Gastrocnemius medialis (tissue), 4 donors: ENCODE results near the gene CFAP65. TPM values are rescaled to one million over a fixed set of nuclear protein-coding genes. Genes with fewer than 3 reads are reported as not detected.

ENCODE experiments used
- ATAC-seq, 2 donors: fragments of 150-250 bp; one replicate each; pipeline ENCODE4 v1.9.1; 2016
- DNase-seq, 2 donors: peaks; one replicate each; pipeline ENCODE4 v3.0.0-alpha.2; 2019
- H3K27ac ChIP-seq, 4 donors: fragments of 200-600 bp; sonication (generic); 1 replicate in 1 of 4; 2 replicates in 3 of 4; pipeline ENCODE4 v1.5.1; 2016 to 2018; ENCODE audit warnings: mild to moderate bottlenecking in 2 of 4, moderate library complexity in 1 of 4
- H3K27me3 ChIP-seq, 3 donors: fragments of 200-600 bp; sonication (generic) in 2 of 3; 1 replicate in 1 of 3; 2 replicates in 2 of 3; pipeline versions ENCODE4 v1.5.1 to v1.6.0; 2016 to 2019; ENCODE audit warnings: mild to moderate bottlenecking in 1 of 3, moderate library complexity in 1 of 3
- H3K36me3 ChIP-seq, 2 donors: fragments of 200-600 bp; sonication (generic) in 1 of 2; one replicate each; pipeline ENCODE4 v1.5.1; 2017 to 2018
- H3K4me1 ChIP-seq, 2 donors: fragments of 200-600 bp; sonication (generic) in 1 of 2; one replicate each; pipeline ENCODE4 v1.5.1; 2016 to 2017; ENCODE audit warnings: mild to moderate bottlenecking in 2 of 2
- H3K4me3 ChIP-seq, 4 donors: fragments of 200-600 bp; sonication (generic) in 3 of 4; 1 replicate in 1 of 4; 2 replicates in 3 of 4; pipeline ENCODE4 v1.5.1; 2016 to 2019; ENCODE audit warnings: mild to moderate bottlenecking in 2 of 4
- H3K9me3 ChIP-seq, 3 donors: fragments of 200-600 bp; sonication (generic) in 2 of 3; 1 replicate in 1 of 3; 2 replicates in 2 of 3; pipeline ENCODE4 v1.5.1; 2016 to 2019
- POLR2A ChIP-seq, 2 donors: fragments of 450-650 bp; IDR thresholded peaks; one replicate each; pipeline ENCODE4 v1.6.1; 2017; ENCODE audit warnings: antibody characterized with exemption in 2 of 2, mild to moderate bottlenecking in 2 of 2, moderate library complexity in 2 of 2
- in situ Hi-C, 4 donors: fragments of 200-750 bp; cut with MboI; loops; one replicate each; pipeline versions ENCODE4 v1.15.0 to v1.8.0; 2017; ENCODE audit warnings: low sequenced_read_pairs in 4 of 4
- intact Hi-C: fragments of 100-400 bp; cut with DNase I; formaldehyde crosslinking; loops from one replicate; pipeline ENCODE4 v1.15.1; 2023; ENCODE audit warnings: low total_unique reads
- total RNA-seq, 4 donors: library from RNA; depleted of rRNA; stranded (reverse); fragments of >200 nt; gene quantifications; one replicate each; pipeline versions ENCODE4 v1.1.0 to v1.2.3, GENCODE V29; 2016
- TF ChIP-seq, protein P1 (sequence below), 5 experiments: fragments of 450-650 bp in 3 of 5; fragments of 200-600 bp in 2 of 5; sonication (generic) in 2 of 5; IDR thresholded peaks in 4 of 5; conservative IDR thresholded peaks in 1 of 5; 1 replicate in 4 of 5; 2 replicates in 1 of 5; pipeline ENCODE4 v1.5.1; 2016 to 2019; ENCODE audit warnings: antibody characterized with exemption in 5 of 5, mild to moderate bottlenecking in 3 of 5, moderate library complexity in 3 of 5

The CFAP65 gene
- total RNA-seq, 4 donors from 2014 or later = 0.09 TPM; not detected in 3

DNA sequence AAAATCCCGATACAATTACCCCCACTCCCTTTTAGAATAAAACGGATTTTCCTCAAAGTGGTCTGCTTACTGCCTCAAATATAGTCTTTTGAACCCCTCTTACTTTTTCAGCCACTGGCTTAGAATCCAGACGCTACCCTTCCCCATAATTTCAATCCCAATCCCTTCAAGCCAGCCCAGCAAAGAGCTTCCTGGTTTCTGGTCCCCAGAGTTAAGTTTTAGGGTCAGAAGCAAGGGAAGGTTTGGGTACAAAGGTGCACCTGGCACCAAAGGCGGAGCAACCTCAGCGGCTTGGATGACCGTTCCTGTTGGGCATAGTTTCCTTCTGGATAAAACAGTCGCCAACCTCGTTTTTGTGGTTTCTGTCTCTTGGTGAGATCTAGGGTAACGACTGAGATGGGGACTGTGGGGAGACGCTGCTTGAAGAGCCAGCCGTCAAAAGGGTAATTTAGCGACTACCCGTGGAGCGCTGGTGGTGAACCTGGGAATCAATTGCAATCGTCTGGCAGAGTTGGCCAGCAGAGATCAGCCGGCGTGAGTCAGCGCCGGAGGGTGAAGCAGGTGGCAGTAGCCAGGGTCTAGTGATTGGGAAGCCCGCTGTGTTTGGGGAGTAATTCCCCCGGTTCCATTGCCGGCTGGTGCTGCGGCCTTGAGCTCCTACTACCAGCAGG lies 57.9 kb downstream of the CFAP65 start:
- no peak overlapping the region for H3K4me3 ChIP-seq
- peaks cover 89 to 98% (median 92%) of the 10 kb centered on the region in 3 donors for H3K27me3 ChIP-seq
- no peaks in the 10 kb centered on the region for H3K36me3 ChIP-seq
- in situ Hi-C loops (no loop called here), intact Hi-C loops (loop anchor here (5.0 kb wide), 1 partner anchor 174 kb away; no protein-coding TSS in a partner anchor)
- H3K9me3 ChIP-seq = no peaks in the 10 kb centered on the region
- peaks cover 27 to 33% of the 10 kb centered on the region in 2 donors for H3K4me1 ChIP-seq
- H3K27ac ChIP-seq = no peak overlapping the region
- TF ChIP-seq, protein P1, sequence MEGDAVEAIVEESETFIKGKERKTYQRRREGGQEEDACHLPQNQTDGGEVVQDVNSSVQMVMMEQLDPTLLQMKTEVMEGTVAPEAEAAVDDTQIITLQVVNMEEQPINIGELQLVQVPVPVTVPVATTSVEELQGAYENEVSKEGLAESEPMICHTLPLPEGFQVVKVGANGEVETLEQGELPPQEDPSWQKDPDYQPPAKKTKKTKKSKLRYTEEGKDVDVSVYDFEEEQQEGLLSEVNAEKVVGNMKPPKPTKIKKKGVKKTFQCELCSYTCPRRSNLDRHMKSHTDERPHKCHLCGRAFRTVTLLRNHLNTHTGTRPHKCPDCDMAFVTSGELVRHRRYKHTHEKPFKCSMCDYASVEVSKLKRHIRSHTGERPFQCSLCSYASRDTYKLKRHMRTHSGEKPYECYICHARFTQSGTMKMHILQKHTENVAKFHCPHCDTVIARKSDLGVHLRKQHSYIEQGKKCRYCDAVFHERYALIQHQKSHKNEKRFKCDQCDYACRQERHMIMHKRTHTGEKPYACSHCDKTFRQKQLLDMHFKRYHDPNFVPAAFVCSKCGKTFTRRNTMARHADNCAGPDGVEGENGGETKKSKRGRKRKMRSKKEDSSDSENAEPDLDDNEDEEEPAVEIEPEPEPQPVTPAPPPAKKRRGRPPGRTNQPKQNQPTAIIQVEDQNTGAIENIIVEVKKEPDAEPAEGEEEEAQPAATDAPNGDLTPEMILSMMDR (IDR thresholded peaks at IDR 0.05 in 4 of 5, conservative IDR thresholded peaks at IDR 0.05 in 1 of 5) = no peak
- TF ChIP-seq POLR2A (IDR thresholded peaks at IDR 0.05) = no peak
- ATAC-seq (no peak), DNase-seq (no peak)

DNA sequence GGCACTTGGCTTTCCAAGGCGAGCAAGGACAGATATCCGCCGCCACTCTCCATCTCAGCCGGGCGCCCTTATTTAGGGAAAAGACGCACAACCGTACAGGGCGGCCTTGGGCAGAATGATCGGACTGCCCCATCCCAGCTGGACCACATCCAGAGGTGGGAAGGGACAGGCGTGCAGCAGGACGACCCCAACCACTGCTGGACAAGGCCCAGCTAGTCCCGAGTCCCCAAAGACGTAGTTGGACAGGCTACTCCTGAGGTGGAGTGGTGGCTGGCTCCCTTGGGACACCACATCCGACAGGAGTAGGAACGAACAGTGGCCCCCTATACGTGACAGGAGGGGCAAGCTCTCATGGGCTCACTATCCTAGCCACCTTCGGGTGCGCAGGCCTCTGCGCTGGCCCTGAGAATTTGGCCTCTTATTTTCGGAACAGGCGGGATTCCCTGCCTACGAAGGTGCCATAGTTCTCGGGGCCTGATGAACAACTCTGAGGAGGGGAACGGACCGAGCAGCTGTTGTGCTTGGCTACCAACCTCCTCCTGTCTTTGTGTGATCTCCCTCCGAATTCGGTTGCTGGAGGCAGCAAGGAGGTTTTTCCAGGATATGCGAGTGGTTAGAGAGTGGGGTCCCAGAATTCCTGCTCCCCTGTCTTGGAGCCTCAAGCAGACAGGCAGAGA lies 58.6 kb downstream of the CFAP65 start:
- DNase-seq (no peak), ATAC-seq (no peak)
- TF ChIP-seq, protein P1 (IDR thresholded peaks at IDR 0.05 in 4 of 5, conservative IDR thresholded peaks at IDR 0.05 in 1 of 5) = no peak
- intact Hi-C loops (loop anchor here (5.0 kb wide), 1 partner anchor 175 kb away; no protein-coding TSS in a partner anchor), in situ Hi-C loops (no loop called here)
- H3K36me3 ChIP-seq = no peaks in the 10 kb centered on the region
- peaks cover 27 to 33% of the 10 kb centered on the region in 2 donors for H3K4me1 ChIP-seq
- no peaks in the 10 kb centered on the region for H3K9me3 ChIP-seq
- H3K27me3 ChIP-seq = peaks cover 87 to 97% (median 89%) of the 10 kb centered on the region in 3 donors
- no peak overlapping the region for H3K27ac ChIP-seq
- peak overlapping the region in 1 of 4 donors; percentile 54 for H3K4me3 ChIP-seq

DNA sequence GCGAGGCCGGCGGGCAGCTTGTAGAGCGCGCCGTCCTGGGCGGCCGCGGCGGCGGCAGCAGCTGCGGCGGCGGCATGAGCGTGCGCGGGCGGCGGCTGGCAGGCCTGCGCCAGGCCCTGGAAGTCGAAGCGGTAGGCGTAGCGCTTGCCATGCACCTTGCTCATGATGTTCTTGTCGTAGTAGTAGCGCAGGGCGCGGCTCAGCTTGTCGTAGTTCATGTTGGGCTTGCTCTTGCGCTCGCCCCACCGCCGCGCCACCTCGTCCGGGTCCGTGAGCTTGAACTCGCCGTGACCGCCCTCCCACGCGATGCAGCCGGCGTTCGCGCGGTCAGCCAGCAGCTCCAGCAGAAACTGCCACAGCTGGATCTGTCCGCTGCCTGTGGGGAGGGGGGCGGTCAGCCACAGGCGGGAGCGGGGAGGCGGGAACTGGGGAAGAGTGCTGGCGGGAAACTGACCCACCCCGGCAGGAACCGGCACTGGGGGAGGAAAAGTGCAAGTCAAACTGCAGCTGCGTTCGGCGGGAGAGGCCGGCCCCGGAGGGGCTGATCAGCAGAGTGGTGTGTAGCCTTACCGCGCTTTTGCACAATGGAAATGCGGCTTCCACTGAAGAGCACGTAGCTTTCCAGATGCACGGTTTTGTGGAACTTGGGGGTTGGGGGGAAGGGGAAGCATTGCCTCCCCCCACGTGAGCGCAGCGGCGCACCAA lies 59.3 kb downstream of the CFAP65 start:
- Histone ChIP-seq H3K36me3 (no peaks in the 10 kb centered on the region), H3K9me3 (no peaks in the 10 kb centered on the region), H3K4me1 (peaks cover 27 to 33% of the 10 kb centered on the region in 2 donors), H3K4me3 (peak overlapping the region; percentile 24 to 54 (median 32)), H3K27ac (no peak overlapping the region), H3K27me3 (peaks cover 81 to 90% (median 88%) of the 10 kb centered on the region in 3 donors)
- intact Hi-C loops (loop anchor here (5.0 kb wide), 1 partner anchor 175 kb away; no protein-coding TSS in a partner anchor), in situ Hi-C loops (no loop called here)
- TF ChIP-seq, protein P1 (IDR thresholded peaks at IDR 0.05 in 4 of 5, conservative IDR thresholded peaks at IDR 0.05 in 1 of 5) = no peak
- no peak for TF ChIP-seq POLR2A (IDR thresholded peaks at IDR 0.05)
- ATAC-seq (no peak), DNase-seq (no peak)

DNA sequence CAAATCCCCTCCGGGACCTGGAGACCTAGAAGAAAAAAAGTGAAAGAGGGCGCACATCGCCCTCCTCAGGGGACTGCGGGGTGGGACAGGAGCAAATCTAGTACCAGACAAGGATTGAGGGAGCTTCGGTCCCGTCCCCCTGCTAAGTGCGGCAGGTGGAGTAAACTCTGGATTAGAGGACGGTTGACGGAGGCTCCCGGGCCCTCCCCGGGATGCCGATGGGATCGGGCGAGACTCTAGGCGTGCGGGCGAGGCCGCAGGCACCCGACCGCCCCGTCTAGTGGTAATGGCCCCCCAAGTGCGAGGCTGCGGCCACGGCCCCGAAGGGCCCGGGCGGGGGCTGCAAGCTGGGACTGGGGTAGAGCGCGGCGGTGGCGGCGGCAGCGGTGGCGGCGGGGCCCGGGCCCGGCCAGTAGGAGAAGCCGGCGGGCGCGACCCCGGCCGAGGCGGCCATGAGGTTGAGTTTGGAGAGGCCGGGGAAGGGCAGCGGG lies 59.9 kb downstream of the CFAP65 start:
- Histone ChIP-seq H3K36me3 (no peaks in the 10 kb centered on the region), H3K9me3 (no peaks in the 10 kb centered on the region), H3K27ac (no peak overlapping the region), H3K4me1 (peaks cover 27 to 33% of the 10 kb centered on the region in 2 donors), H3K4me3 (peak overlapping the region in 1 of 4 donors; percentile 28), H3K27me3 (peaks cover 75 to 86% (median 85%) of the 10 kb centered on the region in 3 donors)
- in situ Hi-C loops (no loop called here), intact Hi-C loops (loop anchor here (5.0 kb wide), 1 partner anchor 176 kb away; no protein-coding TSS in a partner anchor)
- TF ChIP-seq, protein P1 (IDR thresholded peaks at IDR 0.05 in 4 of 5, conservative IDR thresholded peaks at IDR 0.05 in 1 of 5) = no peak
- TF ChIP-seq POLR2A (IDR thresholded peaks at IDR 0.05) = no peak
- DNase-seq (no peak), ATAC-seq (no peak)
